ENCODE data around the gene TMEM178B. TPM values are rescaled to one million over a fixed set of nuclear protein-coding genes. Genes with fewer than 3 reads are reported as not detected.

The TMEM178B gene
- total and polyA plus RNA-seq, 12 donors = 0.24 to 4.9 (median 2.1) TPM

GRCh38 chr7:141500608-141501007 lies 426.7 kb downstream of the TMEM178B start:
- no peak for TF ChIP-seq CTCF (IDR thresholded peaks at IDR 0.05)
- no peak for TF ChIP-seq POLR2A (IDR thresholded peaks at IDR 0.05)
- no peak for DNase-seq
- Histone ChIP-seq H3K36me3 (replicated peaks in 1 of 2) (no peaks in the 10 kb centered on the region), H3K9me3 (replicated peaks in 1 of 3) (no peaks in the 10 kb centered on the region), H3K4me3 (no peak overlapping the region), H3K27ac (no peak overlapping the region), H3K27me3 (no peaks in the 10 kb centered on the region), H3K4me1 (replicated peaks in 1 of 2) (no peaks in the 10 kb centered on the region)
- 73 to 87% (median 74%) methylated on average over 3 of the region's 3 CpGs for WGBS, 4 donors
- intact Hi-C loops (cut with DNase I) = no loop called here

GRCh38 chr7:141501451-141501850 lies 427.6 kb downstream of the TMEM178B start:
- no peak for DNase-seq
- Histone ChIP-seq H3K9me3 (replicated peaks in 1 of 3) (no peaks in the 10 kb centered on the region), H3K36me3 (replicated peaks in 1 of 2) (no peaks in the 10 kb centered on the region), H3K4me3 (no peak overlapping the region), H3K4me1 (replicated peaks in 1 of 2) (no peaks in the 10 kb centered on the region), H3K27ac (no peak overlapping the region), H3K27me3 (no peaks in the 10 kb centered on the region)
- intact Hi-C loops (cut with DNase I) = no loop called here
- TF ChIP-seq POLR2A (IDR thresholded peaks at IDR 0.05) = no peak
- no peak for TF ChIP-seq CTCF (IDR thresholded peaks at IDR 0.05)
- 83 to 93% (median 90%) methylated on average over 2 of the region's 2 CpGs for WGBS, 4 donors

- no peaks in the 10 kb centered on the region for H3K9me3 ChIP-seq (replicated peaks in 1 of 3)
- no peak overlapping the region for H3K27ac ChIP-seq
- H3K4me3 ChIP-seq = no peak overlapping the region
- H3K27me3 ChIP-seq = peaks cover 20% of the 10 kb centered on the region
- 0 to 12% (median 5%) methylated on average over 4 to 8 of the region's 8 CpGs for WGBS, 4 donors
- no peak for DNase-seq
- H3K4me1 ChIP-seq (replicated peaks in 1 of 2) = peaks cover 0 to 6% of the 10 kb centered on the region in 2 donors
- no peaks in the 10 kb centered on the region for H3K36me3 ChIP-seq (replicated peaks in 1 of 2)
- TF ChIP-seq CTCF (IDR thresholded peaks at IDR 0.05) (no peak), POLR2A (IDR thresholded peaks at IDR 0.05) (no peak)
- intact Hi-C loops (cut with DNase I) = no loop called here
Measured at GRCh38 chr7:141511316-141511675, 437.4 kb downstream of the TMEM178B start.

GRCh38 chr7:141511676-141512396 lies 438.0 kb downstream of the TMEM178B start:
- Histone ChIP-seq H3K4me1 (replicated peaks in 1 of 2) (peaks cover 0 to 6% of the 10 kb centered on the region in 2 donors), H3K27me3 (peaks cover 20% of the 10 kb centered on the region), H3K9me3 (replicated peaks in 1 of 3) (no peaks in the 10 kb centered on the region), H3K4me3 (no peak overlapping the region), H3K36me3 (replicated peaks in 1 of 2) (no peaks in the 10 kb centered on the region), H3K27ac (no peak overlapping the region)
- intact Hi-C loops (cut with DNase I) = no loop called here
- no peak for TF ChIP-seq CTCF (IDR thresholded peaks at IDR 0.05)
- TF ChIP-seq POLR2A (IDR thresholded peaks at IDR 0.05) = no peak
- 3 to 4% (median 4%) methylated on average over 22 to 36 of the region's 36 CpGs for WGBS, 4 donors
- peak in 2 of 7 donors; percentile 24 to 58 for DNase-seq
